Measurements from ENCODE around the gene OR52A5.

OR52A5 gene

DNA sequence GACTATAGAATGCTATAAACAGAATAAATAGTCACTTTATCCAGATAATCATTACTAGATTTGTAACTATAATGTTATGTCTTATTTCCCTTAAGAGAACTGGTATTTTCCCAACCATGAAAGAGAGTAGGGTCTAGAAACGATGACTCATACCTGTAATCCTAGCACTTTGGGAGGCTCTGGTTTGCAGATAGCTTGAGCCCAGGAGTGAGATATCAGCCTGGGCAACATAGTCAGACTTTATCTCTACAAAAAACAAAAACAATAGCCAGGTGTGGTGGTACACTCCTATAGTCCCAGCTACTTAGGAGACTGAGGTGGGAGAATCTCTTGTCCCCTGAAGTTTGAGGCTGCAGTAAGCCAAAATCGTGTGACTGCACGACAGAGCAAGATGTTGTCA lies 30.9 kb downstream of the OR52A5 start:
- DNase-seq (ENCODE audit: low read depth) = no peak

DNA sequence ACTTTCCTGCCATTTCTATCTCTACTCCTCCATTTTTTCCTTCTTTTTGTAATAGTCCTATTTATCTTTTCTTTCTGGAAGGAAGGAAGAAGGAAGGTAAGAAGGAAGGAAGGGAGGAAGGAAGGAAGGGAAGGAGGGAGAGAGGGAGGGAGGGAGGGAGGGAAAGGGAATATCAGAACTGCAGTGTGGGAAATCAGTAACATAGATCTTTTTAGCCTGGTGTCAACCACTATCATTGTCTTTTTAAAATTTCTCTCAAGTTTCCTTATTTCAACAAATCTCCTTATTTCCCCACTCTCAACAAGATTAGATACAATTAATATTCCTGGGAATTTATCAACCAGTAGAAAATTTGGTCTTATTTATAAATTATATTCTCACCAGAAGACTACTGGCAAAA lies 35.1 kb downstream of the OR52A5 start:
- DNase-seq (ENCODE audit: low read depth) = no peak
- no peak for TF ChIP-seq CTCF (IDR thresholded peaks at IDR 0.05; ENCODE audit: low read depth, low read length, missing control alignments)
- no peak overlapping the region for H3K4me3 ChIP-seq (ENCODE audit: low read depth, low read length)

More for the DNA sequence above, 30.9 kb downstream of the OR52A5 start:
- H3K4me3 ChIP-seq (ENCODE audit: low read depth, low read length) = no peak overlapping the region
- TF ChIP-seq CTCF (IDR thresholded peaks at IDR 0.05; ENCODE audit: low read depth, low read length, missing control alignments) = no peak

- TF ChIP-seq CTCF (IDR thresholded peaks at IDR 0.05; ENCODE audit: low read depth, low read length, missing control alignments) = no peak
- no peak overlapping the region for H3K4me3 ChIP-seq (ENCODE audit: low read depth, low read length)
- no peak for DNase-seq (ENCODE audit: low read depth)
These were observed 35.9 kb downstream of the OR52A5 start for GRCh38 chr11:5102246-5102645.

GRCh38 chr11:5096011-5096410 lies 42.1 kb downstream of the OR52A5 start:
- no peak for DNase-seq (ENCODE audit: low read depth)
- no peak for TF ChIP-seq CTCF (IDR thresholded peaks at IDR 0.05; ENCODE audit: low read depth, low read length, missing control alignments)

GRCh38 chr11:5092821-5093585 lies 45.2 kb downstream of the OR52A5 start:
- TF ChIP-seq CTCF (IDR thresholded peaks at IDR 0.05; ENCODE audit: low read depth, low read length, missing control alignments) = no peak
- DNase-seq (ENCODE audit: low read depth) = no peak
- no peak overlapping the region for H3K4me3 ChIP-seq (ENCODE audit: low read depth, low read length)

More at GRCh38 chr11:5096011-5096410, 42.1 kb downstream of the OR52A5 start:
- no peak overlapping the region for H3K4me3 ChIP-seq (ENCODE audit: low read depth, low read length)

DNA sequence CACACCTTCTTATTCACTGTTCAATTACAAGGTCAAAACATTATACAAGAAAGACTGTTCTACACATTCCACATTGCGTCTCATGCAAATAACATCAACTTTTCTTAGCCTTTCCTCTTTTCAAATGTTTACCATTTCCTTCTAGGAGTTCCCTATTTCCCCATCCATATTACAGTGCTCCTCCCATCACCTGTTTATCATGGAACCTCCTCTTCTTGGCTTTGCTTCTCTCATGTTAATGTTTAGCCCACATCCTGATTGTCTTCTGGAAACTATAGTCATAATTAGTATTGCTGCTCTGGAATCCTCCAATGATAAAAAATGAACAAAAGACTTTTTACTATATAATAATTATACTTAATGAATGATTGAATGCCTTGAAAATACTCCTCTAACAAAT lies 47.5 kb downstream of the OR52A5 start:
- no peak for DNase-seq (ENCODE audit: low read depth)
- TF ChIP-seq CTCF (IDR thresholded peaks at IDR 0.05; ENCODE audit: low read depth, low read length, missing control alignments) = no peak
- H3K4me3 ChIP-seq (ENCODE audit: low read depth, low read length) = no peak overlapping the region

DNA sequence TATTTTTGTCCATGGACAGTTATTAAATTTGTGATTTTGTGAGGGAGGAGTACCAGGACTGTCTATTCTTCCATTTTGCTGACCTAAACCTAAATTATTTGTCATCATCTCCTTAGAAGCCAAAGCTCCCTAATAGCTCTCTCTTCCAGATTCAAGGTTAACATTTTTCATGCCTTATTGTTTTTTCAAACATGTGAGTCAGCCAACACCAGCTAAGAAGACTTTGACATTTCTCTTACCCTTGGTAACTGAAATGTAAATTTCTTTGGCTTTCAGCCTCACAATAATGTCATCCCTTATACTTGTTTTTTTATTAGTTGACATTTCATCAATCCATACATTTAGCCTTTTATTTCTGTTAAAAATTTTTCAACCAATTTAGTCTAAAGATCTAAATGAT lies 49.6 kb downstream of the OR52A5 start:
- no peak for TF ChIP-seq CTCF (IDR thresholded peaks at IDR 0.05; ENCODE audit: low read depth, low read length, missing control alignments)
- no peak for DNase-seq (ENCODE audit: low read depth)
- H3K4me3 ChIP-seq (ENCODE audit: low read depth, low read length) = no peak overlapping the region

Data from GM12864 (cell line).